Upper lobe of right lung (tissue), 1 donor: ENCODE data around the gene SLC9A1. TPM values are rescaled to one million over a fixed set of nuclear protein-coding genes. Genes with fewer than 3 reads are reported as not detected.

Experiments used
- ATAC-seq: fragments of 200-7000 bp; cut with Tn5 transposase; one replicate; pipeline ENCODE4 v1.9.1; 2020; ENCODE audit warnings: mild to moderate bottlenecking, moderate library complexity
- DNase-seq: peaks from one replicate; pipeline ENCODE4 v3.0.0-alpha.2; 2020
- H3K27ac ChIP-seq: fragments of 200-600 bp; one replicate; pipeline ENCODE4 v1.8.0; 2022
- H3K27me3 ChIP-seq: fragments of 200-600 bp; one replicate; pipeline ENCODE4 v1.8.0; 2022; ENCODE audit warnings: mild to moderate bottlenecking
- H3K36me3 ChIP-seq: fragments of 200-600 bp; one replicate; pipeline ENCODE4 v1.8.0; 2022
- H3K4me1 ChIP-seq: fragments of 200-600 bp; one replicate; pipeline ENCODE4 v1.8.0; 2022
- H3K4me3 ChIP-seq: fragments of 200-600 bp; one replicate; pipeline ENCODE4 v1.8.0; 2022; ENCODE audit warnings: mild to moderate bottlenecking
- H3K9me3 ChIP-seq: fragments of 200-600 bp; one replicate; pipeline ENCODE4 v1.8.0; 2022
- intact Hi-C: fragments of 100-400 bp; cut with DNase I; formaldehyde crosslinking; loops from one replicate; pipeline ENCODE4 v1.11.0; 2022
- total RNA-seq: library from RNA; stranded (reverse); fragmentation: NEBNext Ultra II Directional; extraction: Animal tissue kit (Norgen Biotek cat#: 25700); gene quantifications from one replicate; pipeline ENCODE4 v1.2.1, GENCODE V29; 2021
- TF ChIP-seq, protein P1 (sequence below): fragments of 200-600 bp; IDR thresholded peaks from one replicate; pipeline ENCODE4 v1.8.0; 2022; ENCODE audit warnings: antibody characterized with exemption
- donor health status: DM: no; HTN: yes; CAD: no; lungs with severe emphysema.

SLC9A1 gene
- total RNA-seq, 1 donor from 2014 or later: 62.4 TPM

DNA sequence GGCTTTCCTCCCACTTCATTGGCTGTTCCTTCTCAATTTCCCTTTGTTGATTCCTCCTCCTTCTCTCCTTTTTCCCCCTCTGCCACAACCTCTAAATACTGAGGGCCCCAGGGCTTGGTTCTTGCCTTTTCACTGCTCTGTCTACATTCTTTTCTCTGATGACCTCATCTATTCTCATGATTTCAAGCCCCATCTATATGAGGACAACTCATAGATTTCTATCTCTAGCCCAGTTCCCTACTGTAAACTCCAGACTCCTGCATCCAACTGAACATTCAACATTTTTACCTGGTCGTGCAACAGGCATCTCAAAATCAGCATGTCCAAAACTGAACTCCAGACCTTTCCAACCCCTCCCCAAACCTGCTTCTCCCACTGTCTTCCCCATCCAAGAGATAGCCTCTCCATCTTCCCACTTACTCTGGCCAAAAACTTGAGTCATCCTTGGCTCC, 11.5 kb upstream of the SLC9A1 start:
- Histone ChIP-seq H3K9me3 (no peaks in the 10 kb centered on the region), H3K36me3 (no peaks in the 10 kb centered on the region), H3K4me1 (no peaks in the 10 kb centered on the region), H3K4me3 (no peak overlapping the region), H3K27ac (no peak overlapping the region), H3K27me3 (no peaks in the 10 kb centered on the region)
- TF ChIP-seq, protein P1, sequence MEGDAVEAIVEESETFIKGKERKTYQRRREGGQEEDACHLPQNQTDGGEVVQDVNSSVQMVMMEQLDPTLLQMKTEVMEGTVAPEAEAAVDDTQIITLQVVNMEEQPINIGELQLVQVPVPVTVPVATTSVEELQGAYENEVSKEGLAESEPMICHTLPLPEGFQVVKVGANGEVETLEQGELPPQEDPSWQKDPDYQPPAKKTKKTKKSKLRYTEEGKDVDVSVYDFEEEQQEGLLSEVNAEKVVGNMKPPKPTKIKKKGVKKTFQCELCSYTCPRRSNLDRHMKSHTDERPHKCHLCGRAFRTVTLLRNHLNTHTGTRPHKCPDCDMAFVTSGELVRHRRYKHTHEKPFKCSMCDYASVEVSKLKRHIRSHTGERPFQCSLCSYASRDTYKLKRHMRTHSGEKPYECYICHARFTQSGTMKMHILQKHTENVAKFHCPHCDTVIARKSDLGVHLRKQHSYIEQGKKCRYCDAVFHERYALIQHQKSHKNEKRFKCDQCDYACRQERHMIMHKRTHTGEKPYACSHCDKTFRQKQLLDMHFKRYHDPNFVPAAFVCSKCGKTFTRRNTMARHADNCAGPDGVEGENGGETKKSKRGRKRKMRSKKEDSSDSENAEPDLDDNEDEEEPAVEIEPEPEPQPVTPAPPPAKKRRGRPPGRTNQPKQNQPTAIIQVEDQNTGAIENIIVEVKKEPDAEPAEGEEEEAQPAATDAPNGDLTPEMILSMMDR: no peak
- ATAC-seq: no peak
- intact Hi-C loops: no loop called here
- DNase-seq: no peak

DNA sequence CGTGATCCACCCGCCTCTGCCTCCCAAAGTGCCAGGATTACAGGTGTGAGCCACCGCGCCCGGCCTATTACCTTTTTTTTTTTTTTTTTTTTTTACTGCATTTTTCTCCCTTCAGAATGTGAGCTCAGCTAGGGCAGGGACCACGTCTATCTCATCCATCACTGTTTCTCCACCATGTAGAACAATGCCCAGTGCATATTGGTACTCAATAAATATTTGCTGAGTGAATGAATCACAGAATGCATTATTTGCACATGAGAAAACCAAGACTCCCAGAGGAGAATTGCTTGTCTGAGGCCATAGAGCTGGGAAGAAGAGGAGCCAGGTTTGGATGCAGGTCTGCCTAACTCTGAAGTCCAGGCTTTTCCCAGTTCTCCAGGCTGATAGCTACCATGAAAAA, 8.2 kb upstream of the SLC9A1 start:
- H3K4me3 ChIP-seq: no peak overlapping the region
- ATAC-seq (no peak), DNase-seq (no peak)
- TF ChIP-seq, protein P1: no peak
- no peaks in the 10 kb centered on the region for H3K4me1 ChIP-seq
- H3K27me3 ChIP-seq: no peaks in the 10 kb centered on the region
- H3K36me3 ChIP-seq: no peaks in the 10 kb centered on the region
- H3K9me3 ChIP-seq: no peaks in the 10 kb centered on the region
- intact Hi-C loops: no loop called here
- H3K27ac ChIP-seq: no peak overlapping the region

DNA sequence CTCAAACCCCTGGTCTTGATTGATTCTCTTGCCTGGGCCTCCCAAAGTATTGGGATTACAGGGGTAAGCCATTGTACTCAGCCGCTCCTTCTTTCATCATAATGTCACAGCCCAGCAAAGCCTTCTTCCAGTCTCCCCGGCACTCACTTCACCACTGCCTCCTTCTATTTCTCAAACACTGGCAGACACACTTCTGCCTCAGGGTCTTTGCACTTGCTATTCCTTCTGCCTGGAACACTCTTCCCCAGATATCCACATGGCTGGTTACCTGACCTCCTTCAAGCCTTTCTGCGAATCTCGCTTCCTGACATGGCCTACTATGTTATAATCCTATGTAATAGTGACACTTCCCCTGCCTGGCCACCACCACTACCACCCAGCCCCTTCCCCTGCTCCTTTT, 7.2 kb upstream of the SLC9A1 start:
- H3K27ac ChIP-seq: no peak overlapping the region
- H3K4me1 ChIP-seq: no peaks in the 10 kb centered on the region
- no peaks in the 10 kb centered on the region for H3K36me3 ChIP-seq
- H3K9me3 ChIP-seq: no peaks in the 10 kb centered on the region
- intact Hi-C loops: no loop called here
- no peak for DNase-seq
- H3K27me3 ChIP-seq: no peaks in the 10 kb centered on the region
- no peak for ATAC-seq
- H3K4me3 ChIP-seq: no peak overlapping the region
- TF ChIP-seq, protein P1: no peak

DNA sequence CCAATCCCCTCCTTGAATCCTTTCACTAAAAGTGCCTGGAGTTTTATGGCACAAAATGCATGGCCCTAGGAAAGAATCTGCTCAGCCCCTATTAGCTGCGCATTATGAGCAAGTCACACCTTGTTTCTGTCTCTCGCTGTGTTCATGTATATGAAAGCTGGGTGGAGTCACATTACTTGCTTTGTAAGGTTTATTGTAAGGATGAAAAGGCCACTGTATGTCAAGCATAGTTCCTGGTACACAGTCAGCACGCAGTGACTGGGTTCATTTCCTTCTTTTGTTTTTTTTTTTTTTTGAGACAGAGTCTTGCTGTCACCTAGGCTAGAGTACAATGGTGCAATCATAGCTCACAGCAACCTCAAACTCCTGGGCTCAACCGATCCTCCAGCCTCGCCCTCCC, 6.7 kb upstream of the SLC9A1 start:
- Histone ChIP-seq H3K27ac (no peak overlapping the region), H3K9me3 (no peaks in the 10 kb centered on the region), H3K4me3 (no peak overlapping the region), H3K27me3 (no peaks in the 10 kb centered on the region), H3K4me1 (no peaks in the 10 kb centered on the region), H3K36me3 (no peaks in the 10 kb centered on the region)
- ATAC-seq (peak; percentile 64), DNase-seq (no peak)
- intact Hi-C loops: no loop called here
- TF ChIP-seq, protein P1: no peak

DNA sequence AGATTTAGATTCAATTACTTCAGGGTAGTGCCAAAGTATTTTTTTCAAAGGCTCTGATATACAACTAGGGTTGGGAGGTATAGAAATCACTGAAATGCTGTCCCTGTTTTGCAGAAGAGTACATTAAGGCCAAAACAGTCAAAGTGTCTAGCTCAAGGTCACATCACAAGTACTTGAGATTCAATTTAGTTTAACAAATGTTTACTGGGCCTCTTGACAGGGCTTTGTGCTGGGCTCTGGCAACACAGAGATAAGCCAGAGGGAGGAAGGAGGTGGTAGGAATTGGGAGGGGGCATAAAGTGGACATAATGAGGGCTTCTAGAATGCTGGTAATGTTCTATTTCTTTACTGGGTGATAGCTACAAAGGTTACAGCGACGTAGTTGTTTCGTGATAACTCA, 2.3 kb upstream of the SLC9A1 start:
- Histone ChIP-seq H3K4me3 (no peak overlapping the region), H3K27ac (no peak overlapping the region), H3K4me1 (peaks cover 30% of the 10 kb centered on the region), H3K9me3 (no peaks in the 10 kb centered on the region), H3K36me3 (no peaks in the 10 kb centered on the region), H3K27me3 (no peaks in the 10 kb centered on the region)
- TF ChIP-seq, protein P1: no peak
- ATAC-seq: no peak
- intact Hi-C loops: no loop called here
- DNase-seq: no peak

DNA sequence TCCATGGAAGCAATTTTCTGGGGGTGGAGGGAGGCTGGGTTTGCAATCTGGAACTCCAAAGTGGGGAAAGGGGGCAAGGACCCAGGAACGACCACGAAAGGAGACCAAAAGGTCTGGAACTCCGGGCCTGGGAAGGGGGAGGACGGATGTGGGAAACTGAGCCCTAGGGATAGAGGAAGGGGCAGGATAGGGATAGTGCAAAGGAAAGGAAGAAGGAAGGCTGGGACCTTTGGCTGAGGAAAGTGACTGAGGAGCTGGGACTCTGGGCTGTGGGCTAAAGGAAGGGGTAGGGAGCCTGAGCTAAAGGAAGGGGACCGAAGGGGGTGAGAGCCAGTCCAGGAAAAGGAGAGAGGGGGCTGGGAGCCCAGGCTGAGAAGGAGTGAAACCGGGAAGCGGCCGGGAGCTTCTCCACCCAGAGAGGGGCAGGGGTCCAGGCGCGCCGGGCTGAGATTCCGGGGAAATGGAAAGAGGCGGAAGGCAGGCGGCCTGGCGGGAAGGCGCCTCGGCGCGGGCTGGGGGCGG, 395 bp downstream of the SLC9A1 start:
- intact Hi-C loops: loop anchor here (5.0 kb wide), 1 partner anchor 37 kb away; no protein-coding TSS in a partner anchor
- DNase-seq (no peak), ATAC-seq (no peak)
- no peaks in the 10 kb centered on the region for H3K9me3 ChIP-seq
- peak overlapping the region; percentile 92 for H3K27ac ChIP-seq
- TF ChIP-seq, protein P1: no peak
- H3K27me3 ChIP-seq: no peaks in the 10 kb centered on the region
- peak overlapping the region; percentile 78 for H3K4me3 ChIP-seq
- H3K4me1 ChIP-seq: peaks cover 53% of the 10 kb centered on the region
- no peaks in the 10 kb centered on the region for H3K36me3 ChIP-seq
